Activated naive CD4-positive, alpha-beta T cell treated with Interleukin-2 at 50 U/mL for 16 hours (primary cell): ENCODE data around the gene C1QTNF8.

Experiments
- DNase-seq: peaks from one replicate; pipeline ENCODE4 v3.0.0-alpha.2; 2020

Gene C1QTNF8

GRCh38 chr16:1107731-1108130 lies 11.7 kb upstream of the C1QTNF8 start:
- DNase-seq: no peak

- no peak for DNase-seq
Observed at GRCh38 chr16:1107141-1107540, 11.1 kb upstream of the C1QTNF8 start.

GRCh38 chr16:1106659-1107058 lies 10.6 kb upstream of the C1QTNF8 start:
- DNase-seq: no peak

GRCh38 chr16:1105888-1106620 lies 10.0 kb upstream of the C1QTNF8 start:
- DNase-seq: peak; percentile 30

- no peak for DNase-seq
Observed at GRCh38 chr16:1103636-1103980, 7.6 kb upstream of the C1QTNF8 start.

- peak; percentile 78 for DNase-seq
Observed at GRCh38 chr16:1102921-1103635, 7.0 kb upstream of the C1QTNF8 start.

- no peak for DNase-seq
Observed at GRCh38 chr16:1102333-1102700, 6.3 kb upstream of the C1QTNF8 start.

GRCh38 chr16:1101573-1102332 lies 5.7 kb upstream of the C1QTNF8 start:
- no peak for DNase-seq

GRCh38 chr16:1101133-1101532 lies 5.1 kb upstream of the C1QTNF8 start:
- no peak for DNase-seq

- DNase-seq: no peak
Observed at GRCh38 chr16:1100084-1100800, 4.2 kb upstream of the C1QTNF8 start.

GRCh38 chr16:1099189-1100083 lies 3.4 kb upstream of the C1QTNF8 start:
- no peak for DNase-seq

- no peak for DNase-seq
Observed at GRCh38 chr16:1098266-1098991, 2.4 kb upstream of the C1QTNF8 start.

GRCh38 chr16:1097800-1098199 lies 1.8 kb upstream of the C1QTNF8 start:
- DNase-seq: no peak

- no peak for DNase-seq
Observed at GRCh38 chr16:1097156-1097555, 1.1 kb upstream of the C1QTNF8 start.

- no peak for DNase-seq
Observed at GRCh38 chr16:1095450-1096168, 435 bp downstream of the C1QTNF8 start.

- no peak for DNase-seq
Observed at GRCh38 chr16:1094601-1095449, 1.2 kb downstream of the C1QTNF8 start.

GRCh38 chr16:1094124-1094479 lies 1.9 kb downstream of the C1QTNF8 start:
- DNase-seq: no peak

- DNase-seq: peak; percentile 9
Observed at GRCh38 chr16:1093284-1094123, 2.5 kb downstream of the C1QTNF8 start.
